OCI-LY7 (cell line): Measurements from ENCODE around the gene MT3. TPM values are rescaled to one million over a fixed set of nuclear protein-coding genes. Genes with fewer than 3 reads are reported as not detected.
A peak's percentile ranks its signal among the peaks of the same experiment; 100 is the strongest.
"Not testable (repeated sequence)": the region's sequence is repeated elsewhere in the genome, so short reads cannot be mapped to it uniquely, and the experiment has no call there.

Experiments
- BruUV-seq: library from RNA; stranded (reverse); fragments of 400-500 nt; replicated peaks from 2 replicates; lab custom pipeline; 2021; lab: Mats Ljungman, UMichigan
- CTCF ChIA-PET: fragments of 300-600 bp; sonication (Branson Sonifier 250); formaldehyde crosslinking; loops from one replicate; lab custom pipeline; 2022; ENCODE audit warnings: antibody characterized with exemption; ENCODE audit not compliant: unreplicated experiment; lab: Charles Lee
- POLR2A ChIA-PET: fragments of 300-600 bp; sonication (Branson Sonifier 250); formaldehyde crosslinking; loops from one replicate; lab custom pipeline; 2022; ENCODE audit warnings: antibody characterized with exemption; lab: Charles Lee
- DNase-seq: peaks from one replicate; pipeline ENCODE4 v3.0.0-alpha.2; 2015; ENCODE audit warnings: low spot score
- H2AFZ ChIP-seq: fragments of 200-600 bp; sonication (generic), shearing (Covaris generic); 2 replicates; pipeline ENCODE4 v1.6.1; 2014; ENCODE audit warnings: mild to moderate bottlenecking, antibody characterized with exemption, low read length, moderate library complexity
- H3K27ac ChIP-seq: fragments of 200-600 bp; sonication (generic); 2 replicates; pipeline ENCODE4 v1.5.1; 2014; ENCODE audit warnings: mixed run types, low read depth, mild to moderate bottlenecking, moderate library complexity, low read length, inconsistent platforms; ENCODE audit not compliant: poor library complexity, severe bottlenecking
- H3K36me3 ChIP-seq: fragments of 200-600 bp; sonication (generic); 2 replicates; pipeline ENCODE4 v1.6.1; 2014; ENCODE audit warnings: mild to moderate bottlenecking, antibody characterized with exemption, low read length, moderate library complexity, mixed read lengths; ENCODE audit not compliant: insufficient read depth
- H3K4me1 ChIP-seq: fragments of 200-600 bp; sonication (generic); 2 replicates; pipeline ENCODE4 v1.5.1; 2014; ENCODE audit warnings: mild to moderate bottlenecking, low read length; ENCODE audit not compliant: insufficient read depth, poor library complexity, severe bottlenecking
- H3K4me2 ChIP-seq: fragments of 200-600 bp; sonication (generic); 2 replicates; pipeline ENCODE4 v1.6.1; 2014; ENCODE audit warnings: mild to moderate bottlenecking, low read length
- H3K4me3 ChIP-seq: fragments of 200-600 bp; sonication (generic); 2 replicates; pipeline ENCODE4 v1.5.1; 2014; ENCODE audit warnings: mild to moderate bottlenecking, low read depth, low read length; ENCODE audit not compliant: poor library complexity, severe bottlenecking
- H3K79me2 ChIP-seq: fragments of 200-600 bp; sonication (generic); 2 replicates; pipeline ENCODE4 v1.6.1; 2016; ENCODE audit warnings: low read depth, mild to moderate bottlenecking, low read length, moderate library complexity, mixed read lengths; ENCODE audit not compliant: insufficient read depth
- H3K9me2 ChIP-seq: fragments of 200-600 bp; sonication (generic); 2 replicates; pipeline ENCODE4 v1.6.1; 2016; ENCODE audit warnings: mild to moderate bottlenecking, low read length, mixed read lengths; ENCODE audit not compliant: insufficient read depth
- H3K9me3 ChIP-seq: fragments of 200-600 bp; sonication (generic); 2 replicates; pipeline ENCODE4 v1.6.1; 2014; ENCODE audit warnings: mild to moderate bottlenecking, mixed run types, low read length, mixed read lengths
- H4K20me1 ChIP-seq: fragments of 200-600 bp; sonication (generic); 2 replicates; pipeline ENCODE4 v1.6.1; 2014; ENCODE audit warnings: mild to moderate bottlenecking, antibody characterized with exemption, low read length, moderate library complexity, mixed read lengths; ENCODE audit not compliant: insufficient read depth
- EZH2phosphoT487 ChIP-seq: fragments of 200-600 bp; sonication (generic); IDR thresholded peaks from 2 replicates; pipeline ENCODE4 v1.6.1; 2018; ENCODE audit warnings: low read depth, borderline replicate concordance, mild to moderate bottlenecking, mixed run types, antibody characterized with exemption, low read length, moderate library complexity, mixed read lengths
- intact Hi-C: fragments of 100-400 bp; cut with micrococcal nuclease; formaldehyde crosslinking; loops from one replicate; pipeline ENCODE4 v1.10.0; 2022; ENCODE audit not compliant: unreplicated experiment
- total RNA-seq, 2 experiments: library from RNA; depleted of rRNA in 1 of 2; stranded (reverse); fragments of >200 nt in 1 of 2; shearing (Covaris generic) in 1 of 2; gene quantifications; 2 replicates each; pipeline ENCODE4 v1.2.3, GENCODE V29; 2014 to 2022
- TF ChIP-seq, protein P1 (sequence below): fragments of 200-600 bp; sonication (generic); conservative IDR thresholded peaks from 2 replicates; pipeline ENCODE4 v1.5.1; 2014; ENCODE audit warnings: mild to moderate bottlenecking, antibody characterized with exemption, low read length, moderate library complexity, mixed read lengths

The MT3 gene
- total RNA-seq, 2 experiments from 2014 or later = not detected

DNA sequence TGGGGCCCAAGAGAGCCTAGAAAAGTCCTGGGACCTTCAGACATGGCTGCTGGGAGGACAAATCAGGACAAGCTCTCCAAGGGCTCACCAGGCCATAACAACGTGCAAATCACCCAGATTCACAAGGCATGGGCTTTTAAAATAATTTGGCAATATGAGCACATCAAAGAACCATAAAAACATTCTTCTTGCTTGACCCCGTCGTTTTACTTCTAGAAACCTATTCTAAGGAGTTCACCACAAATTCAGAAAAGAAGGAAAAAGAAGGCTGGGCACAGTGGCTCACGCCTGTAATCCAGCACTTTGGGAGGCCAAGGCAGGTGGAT is 12.1 kb upstream of the MT3 start:
- H3K4me3 ChIP-seq = no peak overlapping the region
- BruUV-seq = no TSS peak
- no peaks in the 10 kb centered on the region for H3K36me3 ChIP-seq
- no peak for TF ChIP-seq EZH2phosphoT487
- TF ChIP-seq, protein P1, sequence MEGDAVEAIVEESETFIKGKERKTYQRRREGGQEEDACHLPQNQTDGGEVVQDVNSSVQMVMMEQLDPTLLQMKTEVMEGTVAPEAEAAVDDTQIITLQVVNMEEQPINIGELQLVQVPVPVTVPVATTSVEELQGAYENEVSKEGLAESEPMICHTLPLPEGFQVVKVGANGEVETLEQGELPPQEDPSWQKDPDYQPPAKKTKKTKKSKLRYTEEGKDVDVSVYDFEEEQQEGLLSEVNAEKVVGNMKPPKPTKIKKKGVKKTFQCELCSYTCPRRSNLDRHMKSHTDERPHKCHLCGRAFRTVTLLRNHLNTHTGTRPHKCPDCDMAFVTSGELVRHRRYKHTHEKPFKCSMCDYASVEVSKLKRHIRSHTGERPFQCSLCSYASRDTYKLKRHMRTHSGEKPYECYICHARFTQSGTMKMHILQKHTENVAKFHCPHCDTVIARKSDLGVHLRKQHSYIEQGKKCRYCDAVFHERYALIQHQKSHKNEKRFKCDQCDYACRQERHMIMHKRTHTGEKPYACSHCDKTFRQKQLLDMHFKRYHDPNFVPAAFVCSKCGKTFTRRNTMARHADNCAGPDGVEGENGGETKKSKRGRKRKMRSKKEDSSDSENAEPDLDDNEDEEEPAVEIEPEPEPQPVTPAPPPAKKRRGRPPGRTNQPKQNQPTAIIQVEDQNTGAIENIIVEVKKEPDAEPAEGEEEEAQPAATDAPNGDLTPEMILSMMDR = peak; percentile 34; the same call in 1 of the 2 replicates
- H3K27ac ChIP-seq = no peak overlapping the region
- no peak for DNase-seq
- ChIA-PET POLR2A (interaction anchor here (1.0 kb wide), 1 partner anchor 123 kb away, joined by 3 read pairs; no protein-coding TSS in a partner anchor), CTCF (interaction anchor here (1.2 to 1.4 kb wide), 2 partner anchors 71 to 125 kb away, joined by 3 to 8 read pairs; no protein-coding TSS in a partner anchor)
- peak overlapping the region; percentile 35; the same call in 1 of the 2 replicates for H2AFZ ChIP-seq
- H4K20me1 ChIP-seq = no peaks in the 10 kb centered on the region
- no peaks in the 10 kb centered on the region; the same call in 1 of the 2 replicates for H3K9me3 ChIP-seq
- no peak overlapping the region for H3K4me2 ChIP-seq
- H3K4me1 ChIP-seq = no peaks in the 10 kb centered on the region
- no peaks in the 10 kb centered on the region for H3K79me2 ChIP-seq
- H3K9me2 ChIP-seq = no peaks in the 10 kb centered on the region
- intact Hi-C loops = loop anchor here (1.0 to 5.0 kb wide), 4 partner anchors 23 to 275 kb away; no protein-coding TSS in a partner anchor

DNA sequence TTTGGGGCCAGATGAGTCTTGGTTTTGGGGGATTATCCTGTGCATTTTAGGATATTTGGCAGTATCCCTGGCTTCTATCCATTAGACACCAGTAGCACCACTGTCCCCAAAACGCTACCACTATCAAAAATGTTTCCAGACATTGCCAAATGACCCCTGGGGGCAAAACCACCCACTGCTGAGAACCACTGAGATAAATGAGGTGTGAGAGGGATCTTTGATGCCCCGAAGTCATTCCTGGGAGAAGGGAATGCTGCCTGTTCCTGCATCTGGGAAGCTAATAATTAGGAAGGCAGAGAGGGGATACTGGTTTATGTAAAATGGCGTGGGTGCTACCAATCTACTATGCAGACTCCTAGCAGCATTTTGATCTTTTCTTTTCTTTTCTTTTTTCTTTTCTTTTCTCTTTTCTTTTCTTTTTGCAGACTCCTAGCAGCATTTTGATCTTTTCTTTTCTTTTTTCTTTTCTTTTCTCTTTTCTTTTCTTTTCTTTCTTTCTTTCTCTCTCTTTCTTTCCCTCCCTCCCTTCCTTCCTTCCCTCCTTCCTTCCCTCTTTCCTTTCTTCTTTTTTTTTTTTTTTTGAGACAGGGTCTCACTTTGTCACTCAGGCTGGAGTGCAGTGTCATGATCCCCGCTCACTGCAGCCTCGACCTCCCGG is 8.8 kb upstream of the MT3 start:
- no peak overlapping the region for H2AFZ ChIP-seq
- TF ChIP-seq, protein P1 = no peak
- TF ChIP-seq EZH2phosphoT487 = no peak
- CTCF ChIA-PET = no interaction called here
- no peaks in the 10 kb centered on the region for H3K4me1 ChIP-seq
- BruUV-seq = no TSS peak
- H4K20me1 ChIP-seq = no peaks in the 10 kb centered on the region
- no peak overlapping the region for H3K27ac ChIP-seq
- DNase-seq = no peak
- H3K9me3 ChIP-seq = no peaks in the 10 kb centered on the region
- H3K4me2 ChIP-seq = no peak overlapping the region
- H3K9me2 ChIP-seq = no peaks in the 10 kb centered on the region
- H3K4me3 ChIP-seq = no peak overlapping the region
- no peaks in the 10 kb centered on the region for H3K79me2 ChIP-seq
- H3K36me3 ChIP-seq = no peaks in the 10 kb centered on the region
- POLR2A ChIA-PET = interaction anchor here (0.7 kb wide), 1 partner anchor 199 kb away, joined by 3 read pairs; no protein-coding TSS in a partner anchor
- intact Hi-C loops = no loop called here

DNA sequence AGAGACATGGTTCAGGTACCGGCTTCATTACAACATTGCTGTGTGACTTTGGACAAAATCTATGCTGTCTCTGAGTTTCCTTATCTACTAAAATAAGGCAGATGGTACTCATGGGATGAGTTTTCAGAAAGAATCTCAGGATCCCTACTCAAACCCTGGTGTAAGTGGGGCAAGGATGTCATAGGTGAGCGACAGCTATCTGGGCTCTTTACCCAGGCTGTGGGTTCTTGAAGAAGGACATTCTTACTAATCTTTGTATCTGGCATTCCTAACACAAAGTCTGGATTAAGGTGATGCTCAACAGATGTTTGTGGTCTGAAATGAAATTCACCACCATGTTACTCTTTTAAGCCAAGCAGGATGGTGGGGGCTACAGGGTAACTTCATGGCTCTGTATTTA is 6.4 kb upstream of the MT3 start:
- BruUV-seq = not testable (repeated sequence)

More for the DNA sequence above, 6.4 kb upstream of the MT3 start:
- H3K79me2 ChIP-seq, CTCF ChIA-PET, H2AFZ ChIP-seq, H4K20me1 ChIP-seq, intact Hi-C loops, H3K4me1 ChIP-seq, H3K9me2 ChIP-seq, H3K27ac ChIP-seq, H3K36me3 ChIP-seq, H3K9me3 ChIP-seq, DNase-seq, H3K4me2 ChIP-seq, H3K4me3 ChIP-seq: not testable (repeated sequence)
- POLR2A ChIA-PET = interaction anchor here (0.6 kb wide), 1 partner anchor 9 kb away, joined by 5 read pairs; no protein-coding TSS in a partner anchor
